ENCODE data around the gene ZDHHC3.

GRCh38 chr3:44954962-44955361 is 21.0 kb downstream of the ZDHHC3 start:
- TF ChIP-seq POLR2A (IDR thresholded peaks at IDR 0.05): no peak
- TF ChIP-seq, protein P1, sequence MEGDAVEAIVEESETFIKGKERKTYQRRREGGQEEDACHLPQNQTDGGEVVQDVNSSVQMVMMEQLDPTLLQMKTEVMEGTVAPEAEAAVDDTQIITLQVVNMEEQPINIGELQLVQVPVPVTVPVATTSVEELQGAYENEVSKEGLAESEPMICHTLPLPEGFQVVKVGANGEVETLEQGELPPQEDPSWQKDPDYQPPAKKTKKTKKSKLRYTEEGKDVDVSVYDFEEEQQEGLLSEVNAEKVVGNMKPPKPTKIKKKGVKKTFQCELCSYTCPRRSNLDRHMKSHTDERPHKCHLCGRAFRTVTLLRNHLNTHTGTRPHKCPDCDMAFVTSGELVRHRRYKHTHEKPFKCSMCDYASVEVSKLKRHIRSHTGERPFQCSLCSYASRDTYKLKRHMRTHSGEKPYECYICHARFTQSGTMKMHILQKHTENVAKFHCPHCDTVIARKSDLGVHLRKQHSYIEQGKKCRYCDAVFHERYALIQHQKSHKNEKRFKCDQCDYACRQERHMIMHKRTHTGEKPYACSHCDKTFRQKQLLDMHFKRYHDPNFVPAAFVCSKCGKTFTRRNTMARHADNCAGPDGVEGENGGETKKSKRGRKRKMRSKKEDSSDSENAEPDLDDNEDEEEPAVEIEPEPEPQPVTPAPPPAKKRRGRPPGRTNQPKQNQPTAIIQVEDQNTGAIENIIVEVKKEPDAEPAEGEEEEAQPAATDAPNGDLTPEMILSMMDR (IDR thresholded peaks at IDR 0.05): no peak

Measured in breast epithelium (tissue), 3 donors.